ENCODE data around the gene ZACN.
A peak's percentile ranks its signal among the peaks of the same experiment; 100 is the strongest.

Gene ZACN

GRCh38 chr17:76049836-76050537 lies 29.0 kb upstream of the ZACN start:
- TF ChIP-seq CTCF (conservative IDR thresholded peaks at IDR 0.05) = no peak
- H3K27ac ChIP-seq = peak overlapping the region; percentile 74

DNA sequence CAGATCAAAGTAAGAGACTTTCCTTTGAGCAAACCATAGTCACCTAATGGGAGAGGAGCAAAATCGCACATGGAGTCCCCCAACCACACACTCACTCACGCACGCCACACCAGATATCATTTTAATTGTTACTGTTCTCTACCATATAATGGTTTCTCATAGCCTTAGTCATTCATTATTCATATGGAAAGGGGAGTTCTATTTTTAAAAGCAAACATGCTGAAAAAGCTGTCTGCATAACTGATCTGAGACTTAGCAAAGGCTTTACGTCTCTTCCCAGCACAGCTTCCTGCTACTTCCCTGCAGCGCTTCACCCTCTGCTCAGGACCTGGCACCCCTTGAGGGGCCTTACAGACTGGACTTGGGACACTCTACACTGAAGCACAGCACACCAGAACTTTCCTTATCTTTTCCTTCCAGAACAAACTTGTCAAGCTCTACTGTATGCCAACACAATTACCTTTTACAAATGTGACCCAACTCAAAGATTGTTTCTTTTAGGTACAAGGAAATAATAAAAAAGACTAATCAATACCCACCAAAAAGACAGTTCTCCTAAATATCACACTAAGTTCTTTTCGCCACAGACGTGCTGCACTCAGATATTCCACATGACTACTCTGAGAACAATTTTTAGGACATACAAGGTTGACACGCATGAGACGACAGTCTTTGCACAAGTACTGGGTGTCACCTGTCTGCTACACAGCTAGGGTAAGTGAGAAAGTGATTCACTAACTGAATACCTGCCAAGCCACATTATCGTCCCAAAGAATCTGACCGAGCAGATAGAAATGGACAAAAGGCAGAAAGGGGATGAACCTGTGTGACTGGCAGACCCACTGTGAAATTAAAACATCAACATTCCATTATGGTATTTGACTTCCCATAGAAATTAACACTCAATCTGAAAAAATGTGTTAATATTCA lies 28.2 kb upstream of the ZACN start:
- no peak for TF ChIP-seq CTCF (conservative IDR thresholded peaks at IDR 0.05)
- H3K27ac ChIP-seq = peak overlapping the region; percentile 74

GRCh38 chr17:76051561-76051960 lies 27.4 kb upstream of the ZACN start:
- TF ChIP-seq CTCF (conservative IDR thresholded peaks at IDR 0.05) = no peak
- peak overlapping the region; percentile 74 for H3K27ac ChIP-seq

- peak overlapping the region; percentile 74; the same call in 1 of the 2 replicates for H3K27ac ChIP-seq
- no peak for TF ChIP-seq CTCF (conservative IDR thresholded peaks at IDR 0.05)
Observed at GRCh38 chr17:76053246-76054111, 25.5 kb upstream of the ZACN start.

GRCh38 chr17:76054112-76054476 lies 24.9 kb upstream of the ZACN start:
- no peak overlapping the region for H3K27ac ChIP-seq
- TF ChIP-seq CTCF (conservative IDR thresholded peaks at IDR 0.05) = no peak

DNA sequence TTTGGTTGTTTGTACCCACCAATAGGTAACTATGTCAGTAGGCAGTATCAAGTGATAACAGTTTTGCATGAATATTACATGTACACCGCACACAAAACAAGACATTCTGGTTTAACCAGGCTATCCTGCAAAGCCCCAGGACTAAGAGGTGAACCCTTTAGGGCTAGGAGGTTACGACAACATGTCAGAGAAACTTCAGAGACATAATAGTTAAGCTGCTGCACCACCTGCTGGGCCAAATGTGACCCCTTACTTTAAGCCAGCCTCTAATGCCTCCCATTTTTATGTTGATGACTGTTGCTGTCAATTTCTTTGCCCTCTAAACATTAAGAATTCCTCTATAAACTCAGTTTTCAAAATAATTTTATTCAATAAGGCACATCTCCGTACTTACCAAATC lies 22.1 kb upstream of the ZACN start:
- peak; percentile 31 for TF ChIP-seq CTCF (conservative IDR thresholded peaks at IDR 0.05)
- no peak overlapping the region for H3K27ac ChIP-seq

DNA sequence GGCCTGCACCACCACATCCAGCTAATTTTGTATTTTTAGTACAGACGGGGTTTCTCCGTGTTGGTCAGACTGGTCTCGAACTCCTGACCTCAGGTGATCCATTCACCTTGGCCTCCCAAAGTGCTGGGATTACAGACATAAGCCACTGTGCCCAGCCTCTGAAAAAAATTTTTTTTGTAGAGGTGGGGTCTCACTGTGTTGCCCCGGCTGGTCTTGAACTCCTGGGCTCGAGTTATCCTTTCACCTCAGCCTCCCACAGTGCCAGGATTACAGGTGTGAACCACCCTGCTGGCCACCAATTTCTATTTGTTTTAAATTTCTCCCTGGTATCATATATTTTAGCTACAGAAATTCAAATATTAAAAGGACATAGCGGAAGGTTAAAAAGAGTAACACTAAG lies 20.7 kb upstream of the ZACN start:
- H3K27ac ChIP-seq = 0 out of 2 replicates have a peak overlapping the region, but pooled peaks have one; percentile 8

Data from VCaP (cell line).